GM21381 (cell line): ENCODE data around the gene SLC5A10.
A peak's percentile ranks its signal among the peaks of the same experiment; 100 is the strongest.
"Not testable (repeated sequence)": the region's sequence is repeated elsewhere in the genome, so short reads cannot be mapped to it uniquely, and the experiment has no call there.

Experiments used
- ATAC-seq: cut with Tn5 transposase; IDR thresholded peaks from one replicate; pipeline ENCODE4 v1.9.1; 2021; ENCODE audit warnings: mild to moderate bottlenecking, moderate library complexity; ENCODE audit not compliant: unreplicated experiment

SLC5A10 gene

GRCh38 chr17:19038730-19039129 lies 86.8 kb downstream of the SLC5A10 start:
- ATAC-seq, result not testable (repeated sequence)

- ATAC-seq, result not testable (repeated sequence)
Observed at GRCh38 chr17:19040350-19040749, 88.4 kb downstream of the SLC5A10 start.

DNA sequence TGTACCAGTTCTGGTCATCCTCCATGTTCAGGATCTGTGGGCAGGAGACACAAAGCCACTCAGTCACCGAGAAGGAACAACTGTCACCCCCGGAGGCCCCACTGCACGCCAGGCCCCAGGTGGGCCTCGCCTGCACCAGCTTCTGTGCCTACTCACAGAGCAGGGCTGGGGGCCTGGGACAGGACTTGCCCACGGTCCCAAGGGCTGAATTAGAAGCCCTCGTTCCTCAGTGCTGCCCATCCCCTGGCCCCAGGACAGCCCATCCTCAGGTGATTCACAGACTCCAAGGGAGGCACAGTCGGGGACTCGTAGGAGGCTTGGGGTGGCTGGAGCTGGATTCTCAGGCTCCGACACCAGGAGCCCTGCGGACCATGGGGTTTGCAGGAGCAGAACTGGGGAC lies 89.9 kb downstream of the SLC5A10 start:
- not testable (repeated sequence) for ATAC-seq

- not testable (repeated sequence) for ATAC-seq
Observed at GRCh38 chr17:19042369-19042768, 90.4 kb downstream of the SLC5A10 start.

DNA sequence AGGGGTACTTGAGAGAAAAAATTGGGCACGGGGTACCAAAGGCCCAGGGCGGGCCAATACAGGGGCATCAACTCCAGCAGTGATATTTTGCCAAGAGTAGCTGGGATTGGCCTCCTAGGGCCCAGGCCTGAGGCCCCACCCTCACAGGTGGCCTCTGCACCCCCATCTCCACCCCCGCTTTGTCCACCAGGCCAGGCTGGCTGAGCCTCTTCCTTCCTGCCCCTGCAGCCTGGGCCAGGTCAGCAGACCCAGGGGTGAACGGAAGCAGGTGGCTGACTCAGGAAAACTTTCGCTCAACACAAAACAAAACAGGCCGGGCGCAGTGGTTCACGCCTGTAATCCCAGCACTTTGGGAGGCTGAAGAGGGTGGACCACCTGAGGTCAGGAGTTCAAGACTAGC lies 91.1 kb downstream of the SLC5A10 start:
- not testable (repeated sequence) for ATAC-seq

GRCh38 chr17:19044643-19045042 lies 92.7 kb downstream of the SLC5A10 start:
- not testable (repeated sequence) for ATAC-seq

- ATAC-seq, result not testable (repeated sequence)
Observed at GRCh38 chr17:19046782-19047375, 94.9 kb downstream of the SLC5A10 start, which contains the start of gene GRAP. Gene GRAP, minus strand, starts transcription at chr17:19046957. Its CDS starts 31 bp downstream, at chr17:19046926.

DNA sequence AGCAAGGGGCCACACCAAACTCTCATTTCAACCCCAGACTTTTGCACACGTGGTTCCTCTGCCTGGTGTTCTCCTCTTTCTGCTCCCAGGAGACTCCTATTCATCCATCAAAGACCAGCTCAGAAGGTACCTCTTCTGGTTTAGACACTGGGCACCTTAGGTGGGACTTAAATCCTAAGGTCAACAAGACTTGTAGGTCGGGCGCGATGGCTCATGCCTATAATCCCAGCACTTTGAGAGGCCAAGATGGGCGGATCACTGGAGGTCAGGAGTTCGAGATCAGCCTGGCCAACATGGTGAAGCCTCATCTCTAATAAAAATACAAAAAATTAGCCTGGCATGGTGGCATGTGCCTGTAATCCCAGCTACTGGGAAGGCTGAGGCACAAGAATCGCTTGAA lies 95.5 kb downstream of the SLC5A10 start:
- not testable (repeated sequence) for ATAC-seq

GRCh38 chr17:19048826-19049225 lies 96.9 kb downstream of the SLC5A10 start:
- ATAC-seq, result not testable (repeated sequence)

- peak; percentile 57 for ATAC-seq
Observed at GRCh38 chr17:19055447-19055846, 103.5 kb downstream of the SLC5A10 start.

DNA sequence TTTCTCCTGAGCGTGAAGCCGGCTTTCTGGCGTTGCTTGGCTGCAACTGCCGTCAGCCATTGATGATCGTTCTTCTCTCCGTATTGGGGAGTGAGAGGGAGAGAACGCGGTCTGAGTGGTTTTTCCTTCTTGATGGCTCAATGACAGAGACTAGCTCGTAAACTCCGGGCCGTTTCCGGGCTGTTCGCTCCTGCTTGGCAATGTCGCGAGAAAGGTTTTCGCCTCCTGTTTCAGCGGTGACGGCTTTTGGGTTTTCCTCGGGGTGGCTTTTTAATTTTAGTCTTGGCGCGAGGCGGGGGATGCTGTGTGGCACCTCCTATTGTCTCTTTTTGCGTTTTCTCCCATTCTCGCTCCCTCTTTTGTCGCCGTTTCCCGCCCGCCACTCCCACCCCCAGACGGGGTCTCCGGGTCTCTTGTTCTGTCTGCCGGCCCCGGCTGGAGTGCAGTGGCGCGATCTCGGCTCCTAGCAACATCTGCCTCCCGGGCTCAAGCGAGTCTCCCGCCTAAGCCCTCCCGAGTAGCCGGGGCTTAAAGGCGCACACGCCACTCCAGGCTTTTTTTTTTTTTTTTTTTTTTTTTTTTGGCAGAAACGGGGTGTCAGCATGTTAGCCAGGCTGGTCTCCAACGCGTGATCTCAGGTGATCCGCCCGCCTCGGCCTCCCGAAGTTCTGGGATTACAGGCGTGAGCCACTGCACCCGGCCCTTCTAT lies 110.2 kb downstream of the SLC5A10 start:
- peak; percentile 64 for ATAC-seq

DNA sequence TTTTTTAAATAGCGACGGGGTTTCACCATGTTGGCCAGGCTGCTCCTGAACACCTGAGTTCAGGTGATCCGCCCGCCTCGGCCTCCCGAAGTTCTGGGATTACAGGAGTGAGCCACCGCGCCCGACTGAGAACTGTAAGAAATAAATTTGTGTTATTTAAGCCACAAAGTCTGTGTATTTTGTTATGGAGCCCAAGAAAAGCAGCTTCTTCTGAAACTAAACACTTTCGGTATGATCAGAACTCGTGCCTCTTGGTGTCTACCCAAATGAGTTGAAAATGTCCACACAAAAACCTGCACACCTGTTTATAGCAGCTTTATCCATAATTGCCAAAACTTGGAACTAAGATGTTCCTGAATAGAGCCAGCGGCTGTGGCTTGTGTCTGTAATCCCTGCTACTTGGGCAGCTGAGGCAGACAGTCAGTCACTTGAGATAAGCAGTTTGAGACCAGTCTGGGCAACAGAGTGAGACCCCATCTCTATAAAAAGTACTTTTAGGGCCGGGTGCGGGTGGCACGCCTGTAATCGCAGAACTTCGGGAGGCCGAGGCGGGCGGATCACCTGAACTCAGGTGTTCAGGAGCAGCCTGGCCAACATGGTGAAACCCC lies 110.9 kb downstream of the SLC5A10 start:
- ATAC-seq, result peak; percentile 45

DNA sequence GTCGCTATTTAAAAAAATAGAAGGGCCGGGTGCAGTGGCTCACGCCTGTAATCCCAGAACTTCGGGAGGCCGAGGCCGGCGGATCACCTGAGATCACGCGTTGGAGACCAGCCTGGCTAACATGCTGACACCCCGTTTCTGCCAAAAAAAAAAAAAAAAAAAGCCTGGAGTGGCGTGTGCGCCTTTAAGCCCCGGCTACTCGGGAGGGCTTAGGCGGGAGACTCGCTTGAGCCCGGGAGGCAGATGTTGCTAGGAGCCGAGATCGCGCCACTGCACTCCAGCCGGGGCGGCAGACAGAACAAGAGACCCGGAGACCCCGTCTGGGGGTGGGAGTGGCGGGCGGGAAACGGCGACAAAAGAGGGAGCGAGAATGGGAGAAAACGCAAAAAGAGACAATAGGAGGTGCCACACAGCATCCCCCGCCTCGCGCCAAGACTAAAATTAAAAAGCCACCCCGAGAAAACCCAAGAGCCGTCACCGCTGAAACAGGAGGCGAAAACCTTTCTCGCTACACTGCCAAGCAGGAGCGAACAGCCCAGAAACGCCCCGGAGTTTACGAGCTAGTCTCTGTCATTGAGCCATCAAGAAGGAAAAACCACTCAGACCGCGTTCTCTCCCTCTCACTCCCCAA lies 111.5 kb downstream of the SLC5A10 start:
- not testable (repeated sequence) for ATAC-seq

- ATAC-seq, result not testable (repeated sequence)
Observed at GRCh38 chr17:19064378-19064777, 112.4 kb downstream of the SLC5A10 start.

GRCh38 chr17:19070318-19071168 lies 118.6 kb downstream of the SLC5A10 start:
- ATAC-seq, result peak; percentile 75
